Loucy (cell line): Measurements from ENCODE around the gene USP20.

Experiments
- H2AFZ ChIP-seq: fragments of 200-600 bp; sonication (generic); 2 replicates; pipeline ENCODE4 v1.6.0; 2016; ENCODE audit warnings: antibody characterized with exemption, mild to moderate bottlenecking, low read length, moderate library complexity
- H3F3A ChIP-seq: fragments of 200-600 bp; 2 replicates; pipeline ENCODE4 v1.6.0; 2016; ENCODE audit warnings: antibody characterized with exemption, low read depth, mild to moderate bottlenecking
- H3K27me3 ChIP-seq: fragments of 200-600 bp; sonication (generic); 2 replicates; pipeline ENCODE4 v1.6.1; 2014; ENCODE audit warnings: low read length, mild to moderate bottlenecking; ENCODE audit not compliant: insufficient read depth, poor library complexity, severe bottlenecking
- H3K36me3 ChIP-seq: fragments of 200-600 bp; sonication (generic); 2 replicates; pipeline ENCODE4 v1.6.1; 2016; ENCODE audit warnings: low read length; ENCODE audit not compliant: insufficient read depth
- H3K4me1 ChIP-seq: fragments of 200-600 bp; sonication (generic); 2 replicates; pipeline ENCODE4 v1.5.1; 2014; ENCODE audit warnings: low read length, mild to moderate bottlenecking; ENCODE audit not compliant: insufficient read depth, poor library complexity, severe bottlenecking
- H3K4me2 ChIP-seq: fragments of 200-600 bp; sonication (generic); 2 replicates; pipeline ENCODE4 v1.6.0; 2014; ENCODE audit warnings: antibody characterized with exemption, low read length, low read depth, mild to moderate bottlenecking; ENCODE audit not compliant: poor library complexity, severe bottlenecking
- H3K4me3 ChIP-seq: fragments of 200-600 bp; sonication (generic); 2 replicates; pipeline ENCODE4 v1.5.1; 2014; ENCODE audit warnings: low read length, mild to moderate bottlenecking, mixed read lengths; ENCODE audit not compliant: poor library complexity, severe bottlenecking
- H3K79me2 ChIP-seq: fragments of 200-600 bp; sonication (generic); 2 replicates; pipeline ENCODE4 v1.6.1; 2014; ENCODE audit warnings: low read length; ENCODE audit not compliant: insufficient read depth
- H3K9ac ChIP-seq: fragments of 200-600 bp; sonication (generic); 2 replicates; pipeline ENCODE4 v1.6.0; 2014; ENCODE audit warnings: mild to moderate bottlenecking, low read depth, low read length, moderate library complexity; ENCODE audit not compliant: poor library complexity, severe bottlenecking
- H3K9me2 ChIP-seq: fragments of 200-600 bp; sonication (generic); replicated peaks from 2 replicates; pipeline ENCODE4 v1.6.1; 2016; ENCODE audit warnings: low read depth, low read length, mixed read lengths
- H3K9me3 ChIP-seq: fragments of 200-600 bp; sonication (generic); 2 replicates; pipeline ENCODE4 v1.6.1; 2014; ENCODE audit warnings: mild to moderate bottlenecking, antibody characterized with exemption, low read length, low read depth; ENCODE audit not compliant: insufficient read depth
- H4K20me1 ChIP-seq: fragments of 200-600 bp; sonication (generic); 2 replicates; pipeline ENCODE4 v1.6.0; 2014; ENCODE audit warnings: antibody characterized with exemption, low read length, mild to moderate bottlenecking; ENCODE audit not compliant: insufficient read depth, poor library complexity, severe bottlenecking
- EZH2phosphoT487 ChIP-seq: fragments of 200-600 bp; IDR thresholded peaks from 2 replicates; pipeline ENCODE4 v1.6.1; 2018; ENCODE audit warnings: antibody characterized with exemption, mild to moderate bottlenecking, moderate library complexity, borderline replicate concordance
- TF ChIP-seq, protein P1 (sequence below): fragments of 200-600 bp; sonication (generic); conservative IDR thresholded peaks from 2 replicates; pipeline ENCODE4 v1.5.1; 2014; ENCODE audit warnings: mild to moderate bottlenecking, antibody characterized with exemption, low read length

The USP20 gene

DNA sequence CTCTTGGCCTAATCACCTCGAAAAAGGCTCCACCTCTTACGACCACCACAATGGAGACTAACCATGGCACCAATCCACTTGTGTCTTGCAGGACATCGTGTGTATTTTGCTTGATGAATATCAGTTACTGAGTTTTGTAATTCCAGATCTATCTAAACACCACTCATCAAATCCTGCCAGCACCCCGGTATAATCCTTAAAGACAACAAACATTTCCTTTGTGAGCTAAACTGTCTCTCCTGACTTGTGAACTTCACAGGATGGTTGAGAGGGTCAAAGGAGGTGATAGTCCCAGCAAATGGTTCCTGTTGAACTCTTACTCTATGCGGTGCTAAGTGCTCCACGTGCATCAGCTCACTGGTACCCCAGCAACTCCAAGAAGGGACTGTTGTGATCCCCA is 36.3 kb upstream of the USP20 start:
- no peak overlapping the region for H3K4me2 ChIP-seq
- no peaks in the 10 kb centered on the region for H3K9me2 ChIP-seq
- H4K20me1 ChIP-seq = peaks cover 5% of the 10 kb centered on the region
- no peaks in the 10 kb centered on the region for H3F3A ChIP-seq
- H3K9ac ChIP-seq = no peak overlapping the region
- H2AFZ ChIP-seq = no peak overlapping the region
- H3K9me3 ChIP-seq = no peaks in the 10 kb centered on the region
- H3K79me2 ChIP-seq = peaks cover 9% of the 10 kb centered on the region
- TF ChIP-seq, protein P1, sequence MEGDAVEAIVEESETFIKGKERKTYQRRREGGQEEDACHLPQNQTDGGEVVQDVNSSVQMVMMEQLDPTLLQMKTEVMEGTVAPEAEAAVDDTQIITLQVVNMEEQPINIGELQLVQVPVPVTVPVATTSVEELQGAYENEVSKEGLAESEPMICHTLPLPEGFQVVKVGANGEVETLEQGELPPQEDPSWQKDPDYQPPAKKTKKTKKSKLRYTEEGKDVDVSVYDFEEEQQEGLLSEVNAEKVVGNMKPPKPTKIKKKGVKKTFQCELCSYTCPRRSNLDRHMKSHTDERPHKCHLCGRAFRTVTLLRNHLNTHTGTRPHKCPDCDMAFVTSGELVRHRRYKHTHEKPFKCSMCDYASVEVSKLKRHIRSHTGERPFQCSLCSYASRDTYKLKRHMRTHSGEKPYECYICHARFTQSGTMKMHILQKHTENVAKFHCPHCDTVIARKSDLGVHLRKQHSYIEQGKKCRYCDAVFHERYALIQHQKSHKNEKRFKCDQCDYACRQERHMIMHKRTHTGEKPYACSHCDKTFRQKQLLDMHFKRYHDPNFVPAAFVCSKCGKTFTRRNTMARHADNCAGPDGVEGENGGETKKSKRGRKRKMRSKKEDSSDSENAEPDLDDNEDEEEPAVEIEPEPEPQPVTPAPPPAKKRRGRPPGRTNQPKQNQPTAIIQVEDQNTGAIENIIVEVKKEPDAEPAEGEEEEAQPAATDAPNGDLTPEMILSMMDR = no peak
- TF ChIP-seq EZH2phosphoT487 = no peak
- peaks cover under 1% of the 10 kb centered on the region for H3K4me1 ChIP-seq
- H3K27me3 ChIP-seq = no peaks in the 10 kb centered on the region
- no peaks in the 10 kb centered on the region for H3K36me3 ChIP-seq
- no peak overlapping the region for H3K4me3 ChIP-seq

DNA sequence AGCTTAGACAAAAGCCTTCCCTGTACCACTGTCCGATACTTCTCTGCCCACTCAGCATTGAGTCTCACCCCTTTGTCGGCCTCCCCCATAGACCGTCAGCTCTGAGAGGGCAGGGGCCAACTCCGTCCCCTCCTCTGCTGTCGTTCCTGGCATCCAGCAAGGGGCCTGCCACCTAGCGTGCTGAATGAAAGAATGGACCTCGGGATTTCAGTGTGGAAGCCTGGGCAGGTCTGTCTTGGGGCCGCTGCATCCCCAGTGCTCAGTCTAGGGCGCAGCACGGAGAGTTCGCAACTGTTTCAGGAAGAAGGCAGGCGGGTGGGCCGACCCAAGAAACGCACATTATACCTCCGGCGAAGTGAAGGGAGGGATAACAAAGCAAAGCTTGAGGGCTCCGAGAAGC is 33.8 kb upstream of the USP20 start:
- Histone ChIP-seq H3F3A (no peaks in the 10 kb centered on the region), H3K4me1 (peaks cover 5% of the 10 kb centered on the region), H3K9ac (no peak overlapping the region), H3K9me3 (no peaks in the 10 kb centered on the region), H3K79me2 (peaks cover 17% of the 10 kb centered on the region), H2AFZ (no peak overlapping the region), H4K20me1 (peaks cover 7% of the 10 kb centered on the region), H3K9me2 (no peaks in the 10 kb centered on the region), H3K4me2 (no peak overlapping the region), H3K4me3 (no peak overlapping the region), H3K27me3 (no peaks in the 10 kb centered on the region), H3K36me3 (no peaks in the 10 kb centered on the region)
- no peak for TF ChIP-seq EZH2phosphoT487
- TF ChIP-seq, protein P1 = no peak

DNA sequence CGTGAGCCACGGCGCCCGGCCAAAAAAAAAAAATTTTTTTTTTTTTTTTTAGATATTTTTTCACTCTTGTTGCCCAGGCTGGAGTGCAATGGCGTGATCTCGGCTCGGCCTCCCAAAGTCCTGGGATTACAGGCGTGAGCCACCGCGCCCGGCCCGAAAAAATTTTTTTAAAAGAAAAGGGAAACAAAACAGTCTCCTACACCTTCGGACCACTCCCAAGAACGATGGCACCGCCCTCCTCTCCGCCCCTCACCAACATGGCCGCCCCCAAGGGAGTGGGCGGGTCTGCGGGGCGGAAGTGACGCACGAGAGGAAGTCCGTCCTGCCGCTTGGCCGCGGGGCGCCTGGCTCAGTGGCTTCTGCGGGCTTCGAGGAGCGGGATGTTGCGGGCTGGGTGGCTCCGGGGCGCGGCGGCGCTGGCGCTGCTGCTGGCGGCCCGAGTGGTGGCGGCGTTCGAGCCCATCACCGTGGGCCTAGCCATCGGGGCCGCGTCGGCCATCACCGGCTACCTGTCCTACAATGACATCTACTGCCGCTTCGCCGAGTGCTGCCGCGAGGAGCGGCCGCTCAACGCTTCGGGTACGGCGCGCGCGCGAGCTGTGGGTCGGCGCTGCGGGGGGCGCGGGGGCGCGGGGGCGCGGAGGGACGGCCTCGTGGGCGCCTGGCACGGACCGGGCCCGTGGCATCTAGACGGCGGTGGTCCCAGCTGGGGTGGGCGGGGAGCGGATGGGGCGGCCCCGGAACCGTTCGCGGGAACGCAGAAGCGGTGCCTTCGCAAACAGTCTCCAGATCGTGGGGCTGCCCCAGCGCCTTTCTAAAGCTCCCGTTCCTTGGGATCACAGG is 32.2 kb upstream of the USP20 start, which contains the start of gene TOR1B:
Gene TOR1B (plus strand): TSS at position 352 of the 843 bp plus-strand sequence. CDS start 29 bp downstream, at position 381.
- Histone ChIP-seq H4K20me1 (peaks cover 7% of the 10 kb centered on the region), H3K4me3 (peak within 1 kb of the TSS; percentile 77), H2AFZ (peak within 1 kb of the TSS; percentile 64; the same call in 1 of the 2 replicates), H3K4me1 (peaks cover 5% of the 10 kb centered on the region), H3K4me2 (peak within 1 kb of the TSS; percentile 71), H3K9me2 (no peaks in the 10 kb centered on the region), H3F3A (no peaks in the 10 kb centered on the region), H3K79me2 (peaks cover 17% of the 10 kb centered on the region), H3K9ac (peak within 1 kb of the TSS; percentile 67), H3K9me3 (no peaks in the 10 kb centered on the region), H3K36me3 (no peaks in the 10 kb centered on the region), H3K27me3 (no peaks in the 10 kb centered on the region)
- TF ChIP-seq, protein P1 = no peak
- TF ChIP-seq EZH2phosphoT487 = no peak
